GM12872 (cell line): Measurements from ENCODE around the gene SEMA6B.

ENCODE experiments used
- TF ChIP-seq, protein P1 (sequence below): IDR thresholded peaks from 3 replicates; pipeline ENCODE4 v1.5.1; 2011; ENCODE audit warnings: low read depth, mild to moderate bottlenecking, low read length, moderate library complexity; ENCODE audit not compliant: insufficient read depth

SEMA6B gene

DNA sequence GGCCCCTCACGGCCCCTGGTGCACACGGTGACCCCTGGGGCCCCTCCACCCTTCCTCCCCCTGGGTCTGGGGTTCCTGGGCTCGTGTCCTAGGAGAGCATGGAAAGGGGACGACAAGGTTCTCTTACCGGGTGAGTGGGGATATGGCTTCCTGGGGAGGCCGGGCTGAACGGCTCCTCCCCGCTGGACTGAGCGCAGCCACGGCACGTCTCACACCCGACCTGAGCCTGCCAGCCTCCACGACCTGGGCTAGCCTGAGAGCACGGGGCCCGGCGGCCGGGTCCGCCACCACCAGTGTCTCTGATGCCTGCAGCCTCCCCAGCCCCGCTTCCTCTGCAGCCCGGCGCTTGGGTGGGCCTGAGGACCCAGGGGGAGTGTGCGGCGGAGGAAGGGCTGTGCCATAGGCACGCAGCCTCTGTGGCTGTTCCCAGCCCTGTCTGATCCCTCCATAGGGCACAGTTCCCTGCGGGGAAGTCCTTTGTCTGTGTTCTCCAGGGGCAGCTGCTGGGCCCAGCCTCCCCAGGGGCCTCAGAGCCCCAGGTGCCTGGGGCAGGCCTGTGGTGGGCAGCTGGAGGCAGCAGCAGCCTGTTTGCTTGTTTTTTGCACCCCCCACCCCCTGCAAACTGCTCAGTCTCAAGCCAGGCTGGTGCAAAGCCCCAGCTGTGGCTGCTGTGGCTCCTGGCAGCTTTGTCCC lies 56.2 kb downstream of the SEMA6B start:
- TF ChIP-seq, protein P1, sequence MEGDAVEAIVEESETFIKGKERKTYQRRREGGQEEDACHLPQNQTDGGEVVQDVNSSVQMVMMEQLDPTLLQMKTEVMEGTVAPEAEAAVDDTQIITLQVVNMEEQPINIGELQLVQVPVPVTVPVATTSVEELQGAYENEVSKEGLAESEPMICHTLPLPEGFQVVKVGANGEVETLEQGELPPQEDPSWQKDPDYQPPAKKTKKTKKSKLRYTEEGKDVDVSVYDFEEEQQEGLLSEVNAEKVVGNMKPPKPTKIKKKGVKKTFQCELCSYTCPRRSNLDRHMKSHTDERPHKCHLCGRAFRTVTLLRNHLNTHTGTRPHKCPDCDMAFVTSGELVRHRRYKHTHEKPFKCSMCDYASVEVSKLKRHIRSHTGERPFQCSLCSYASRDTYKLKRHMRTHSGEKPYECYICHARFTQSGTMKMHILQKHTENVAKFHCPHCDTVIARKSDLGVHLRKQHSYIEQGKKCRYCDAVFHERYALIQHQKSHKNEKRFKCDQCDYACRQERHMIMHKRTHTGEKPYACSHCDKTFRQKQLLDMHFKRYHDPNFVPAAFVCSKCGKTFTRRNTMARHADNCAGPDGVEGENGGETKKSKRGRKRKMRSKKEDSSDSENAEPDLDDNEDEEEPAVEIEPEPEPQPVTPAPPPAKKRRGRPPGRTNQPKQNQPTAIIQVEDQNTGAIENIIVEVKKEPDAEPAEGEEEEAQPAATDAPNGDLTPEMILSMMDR, result no peak

DNA sequence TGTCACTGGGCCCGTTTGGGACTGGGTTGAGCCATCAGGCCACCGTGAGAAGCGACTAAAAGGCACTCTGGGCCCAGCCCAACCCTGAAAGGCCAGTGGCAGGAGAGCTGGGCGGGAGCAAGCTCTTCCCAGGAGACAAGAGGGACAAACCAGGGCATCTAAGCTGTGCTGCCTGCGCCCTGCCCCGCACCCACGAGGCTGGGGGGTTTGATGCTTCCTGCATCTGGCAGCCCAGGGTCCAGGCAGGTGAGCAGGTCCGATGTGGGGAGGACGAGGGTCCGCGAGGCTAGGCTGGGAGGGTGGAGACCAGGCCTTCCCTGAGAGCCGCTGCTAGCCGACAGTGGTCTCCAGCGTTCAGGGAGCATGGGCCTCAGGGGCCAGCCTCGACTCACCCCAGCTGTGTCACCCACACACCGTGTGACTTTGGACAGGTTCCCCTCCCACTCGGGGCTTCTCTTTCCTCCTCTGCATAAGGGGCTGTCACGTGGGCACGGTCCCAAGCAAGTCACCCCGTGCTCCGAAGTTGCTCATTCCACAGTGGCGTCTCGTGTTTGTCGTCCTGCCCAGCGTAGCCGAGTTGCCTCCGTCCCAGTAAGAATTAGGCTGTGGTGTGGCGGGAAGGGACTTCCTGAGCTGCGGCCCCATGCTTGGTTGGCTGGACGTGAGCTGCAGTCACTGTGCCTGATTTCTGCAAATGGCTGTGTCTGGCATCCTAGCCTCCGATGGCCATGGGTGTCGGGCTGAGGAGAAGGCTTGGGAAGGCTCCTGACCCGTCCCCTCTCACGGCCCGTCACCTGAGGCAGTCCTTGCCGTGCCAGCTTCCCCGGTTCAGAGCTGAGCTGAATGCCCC lies 57.0 kb downstream of the SEMA6B start:
- TF ChIP-seq, protein P1, result no peak

DNA sequence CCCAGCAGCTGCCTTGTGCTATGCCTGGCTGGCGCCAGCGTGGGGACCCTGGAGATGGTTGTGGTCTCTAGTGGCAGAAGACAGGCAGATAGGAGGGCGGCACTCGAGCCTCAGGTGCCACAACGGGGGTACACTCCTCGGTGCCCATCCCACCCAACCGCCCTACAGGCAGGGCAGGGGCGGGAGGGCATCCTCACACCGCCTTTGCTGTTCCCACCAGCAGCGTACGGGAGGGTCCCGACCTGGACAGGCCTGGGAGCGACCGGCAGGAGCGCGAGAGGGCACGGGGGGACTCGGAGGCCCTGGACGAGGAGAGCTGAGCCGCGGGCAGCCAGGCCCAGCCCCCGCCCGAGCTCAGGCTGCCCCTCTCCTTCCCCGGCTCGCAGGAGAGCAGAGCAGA lies 57.8 kb downstream of the SEMA6B start:
- TF ChIP-seq, protein P1, result no peak

DNA sequence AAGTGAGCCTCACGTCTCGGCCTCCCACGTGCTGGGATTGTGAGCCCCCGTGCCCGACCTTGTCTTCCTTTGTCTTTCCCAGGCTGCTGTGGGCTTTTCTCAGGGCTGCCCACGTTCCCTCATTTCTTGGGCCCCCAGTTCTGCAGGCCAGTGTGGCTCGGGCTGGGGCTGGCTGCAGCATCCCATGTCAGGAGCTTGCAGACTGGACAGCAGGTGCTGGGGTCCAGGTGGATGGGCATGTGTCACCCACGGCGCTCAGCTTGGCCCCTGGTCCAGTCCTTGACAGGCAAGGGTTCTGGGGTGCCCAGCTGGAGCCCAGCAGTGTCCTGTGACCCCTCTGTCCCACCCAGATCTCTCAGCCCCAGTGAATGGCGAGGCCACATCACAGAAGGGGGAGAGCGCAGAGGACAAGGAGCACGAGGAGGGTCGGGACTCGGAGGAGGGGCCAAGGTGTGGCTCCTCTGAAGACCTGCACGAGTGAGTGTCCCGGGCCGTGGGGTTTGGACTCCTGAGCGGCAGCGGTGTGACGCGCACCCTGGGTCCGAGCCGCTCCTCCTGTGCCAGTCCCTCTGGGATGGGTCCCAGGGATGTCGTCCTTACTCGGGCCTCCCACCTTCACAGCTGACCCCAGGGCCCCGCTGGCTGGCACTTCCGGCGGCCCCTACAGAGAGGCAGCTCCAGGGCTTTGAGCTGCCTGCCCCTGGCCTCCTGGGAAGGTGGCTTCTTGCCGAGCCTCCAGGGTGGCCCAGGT lies 58.5 kb downstream of the SEMA6B start:
- TF ChIP-seq, protein P1, result no peak

DNA sequence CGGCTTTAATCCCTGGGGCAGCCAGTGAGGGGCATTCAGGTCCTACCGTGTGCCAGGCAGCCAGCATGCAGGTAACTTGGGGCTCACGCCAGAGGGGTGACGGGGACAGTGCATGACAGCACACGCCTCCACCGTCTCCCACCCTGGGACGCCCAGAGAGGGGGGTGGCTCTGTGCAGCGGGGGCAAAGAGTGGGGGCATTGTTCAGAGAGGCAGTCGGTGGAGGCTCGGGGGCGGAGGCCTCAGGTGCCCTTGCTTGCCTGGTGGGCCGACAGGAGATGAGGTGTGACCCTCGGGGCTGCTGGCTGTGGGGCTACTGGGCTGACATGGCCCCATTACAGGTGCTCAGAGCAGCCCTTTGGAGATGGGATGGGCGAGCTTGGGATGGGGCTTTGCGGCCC lies 59.6 kb downstream of the SEMA6B start:
- TF ChIP-seq, protein P1, result no peak

DNA sequence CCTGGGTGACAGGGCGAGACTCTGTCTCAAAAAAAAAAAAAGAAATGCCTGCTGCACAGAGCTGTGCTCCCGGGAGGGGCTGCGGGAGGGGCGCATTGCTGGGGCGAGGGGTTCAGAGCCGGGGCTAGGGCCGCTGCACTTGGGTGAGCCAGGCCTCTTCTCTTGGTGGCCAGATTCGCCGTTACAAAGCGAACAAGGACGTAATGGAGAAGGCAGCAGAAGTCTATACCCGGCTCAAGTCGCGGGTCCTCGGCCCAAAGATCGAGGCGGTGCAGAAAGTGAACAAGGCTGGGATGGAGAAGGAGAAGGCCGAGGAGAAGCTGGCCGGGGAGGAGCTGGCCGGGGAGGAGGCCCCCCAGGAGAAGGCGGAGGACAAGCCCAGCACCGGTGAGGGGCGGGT lies 60.2 kb downstream of the SEMA6B start:
- TF ChIP-seq, protein P1, result no peak

DNA sequence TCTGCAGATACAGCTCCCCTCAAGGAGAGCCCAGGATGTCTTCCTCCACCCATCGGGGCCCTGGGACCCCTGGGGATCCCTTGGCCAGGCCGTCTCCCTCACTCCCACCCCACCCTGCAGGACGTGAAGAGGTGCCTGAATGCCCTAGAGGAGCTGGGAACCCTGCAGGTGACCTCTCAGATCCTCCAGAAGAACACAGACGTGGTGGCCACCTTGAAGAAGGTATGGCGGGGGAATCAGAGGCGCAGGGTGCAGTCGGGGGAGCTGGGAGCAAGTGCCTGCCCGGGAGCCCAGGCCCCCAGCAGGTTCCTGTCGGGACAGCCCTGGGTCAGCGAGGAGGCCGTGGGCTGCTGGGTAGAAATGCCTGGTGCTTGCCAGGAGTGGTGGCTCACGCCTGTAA lies 60.8 kb downstream of the SEMA6B start:
- TF ChIP-seq, protein P1, result no peak
